MCF 10A (cell line): ENCODE data around the gene DRAXIN. TPM values are rescaled to one million over a fixed set of nuclear protein-coding genes. Genes with fewer than 3 reads are reported as not detected.

ENCODE experiments used
- BruUV-seq: library from RNA; stranded (reverse); fragments of 400-500 nt; replicated peaks from 2 replicates; lab custom pipeline; 2021; lab: Mats Ljungman, UMichigan
- CTCF ChIA-PET: fragments of 300-600 bp; sonication (Branson Sonifier 250); formaldehyde crosslinking; extraction: SDS; loops from one replicate; lab custom pipeline; 2021; ENCODE audit warnings: antibody characterized with exemption, inconsistent platforms; lab: Yijun Ruan, JAX
- POLR2A ChIA-PET: fragments of 300-600, 350-650 bp; sonication (Branson Sonifier 250); formaldehyde crosslinking; extraction: SDS; loops from one replicate; lab custom pipeline; 2020; ENCODE audit warnings: antibody characterized with exemption, inconsistent platforms; lab: Yijun Ruan, JAX
- DNase-seq: peaks from one replicate; pipeline ENCODE4 v3.0.0-alpha.2; 2018; ENCODE audit not compliant: unreplicated experiment
- H3K27ac Mint-ChIP-seq: one replicate; pipeline ENCODE4 v1.8.0; 2022; ENCODE audit warnings: mild to moderate bottlenecking, low read depth, mixed read lengths; ENCODE audit not compliant: unreplicated experiment
- H3K27me3 Mint-ChIP-seq: one replicate; pipeline ENCODE4 v1.8.0; 2022; ENCODE audit warnings: mixed read lengths; ENCODE audit not compliant: insufficient read depth, unreplicated experiment
- H3K36me3 Mint-ChIP-seq: one replicate; pipeline ENCODE4 v1.8.0; 2022; ENCODE audit warnings: mild to moderate bottlenecking, moderate library complexity, mixed read lengths; ENCODE audit not compliant: insufficient read depth, unreplicated experiment
- H3K4me1 Mint-ChIP-seq: one replicate; pipeline ENCODE4 v1.8.0; 2022; ENCODE audit warnings: mixed read lengths; ENCODE audit not compliant: insufficient read depth, unreplicated experiment
- H3K4me3 Mint-ChIP-seq: one replicate; pipeline ENCODE4 v1.8.0; 2022; ENCODE audit warnings: mild to moderate bottlenecking, moderate library complexity, mixed read lengths; ENCODE audit not compliant: unreplicated experiment
- H3K9me3 Mint-ChIP-seq: one replicate; pipeline ENCODE4 v1.8.0; 2022; ENCODE audit warnings: mixed read lengths; ENCODE audit not compliant: unreplicated experiment
- CTCF ChIP-seq: fragments of 200-600 bp; IDR thresholded peaks from one replicate; pipeline ENCODE4 v1.8.0; 2022; ENCODE audit warnings: antibody characterized with exemption, mild to moderate bottlenecking; ENCODE audit not compliant: unreplicated experiment
- intact Hi-C: fragments of 100-400 bp; cut with micrococcal nuclease; formaldehyde crosslinking; loops from 2 replicates; pipeline ENCODE4 v1.14.1; 2022
- total RNA-seq: library from RNA; stranded (reverse); gene quantifications from 2 replicates; pipeline ENCODE4 v1.2.3, GENCODE V29; 2022

DRAXIN gene
- total RNA-seq, 1 experiment from 2014 or later = 0.07 TPM

- Mint-ChIP-seq H3K36me3 (no peaks in the 10 kb centered on the region), H3K9me3 (no peaks in the 10 kb centered on the region), H3K27ac (no peak overlapping the region), H3K27me3 (peaks cover 11% of the 10 kb centered on the region), H3K4me3 (no peak overlapping the region), H3K4me1 (peaks cover 5% of the 10 kb centered on the region)
- no TSS peak for BruUV-seq
- no peak for DNase-seq
- ChIA-PET CTCF (interaction anchor here (0.6 to 2.4 kb wide), 3 partner anchors 8 to 156 kb away, joined by 3 to 14 read pairs (median 4); no protein-coding TSS in a partner anchor), POLR2A (interaction anchor here (0.5 to 1.0 kb wide), 2 partner anchors 55 to 475 kb away, joined by 3 read pairs; partner anchors contain the start of gene FBXO2)
- TF ChIP-seq CTCF = no peak
- intact Hi-C loops = no loop called here
Measured at GRCh38 chr1:11708554-11709350, 17.2 kb downstream of the DRAXIN start.

- Mint-ChIP-seq H3K4me1 (peaks cover 5% of the 10 kb centered on the region), H3K27ac (no peak overlapping the region), H3K9me3 (no peaks in the 10 kb centered on the region), H3K36me3 (no peaks in the 10 kb centered on the region), H3K27me3 (peaks cover 11% of the 10 kb centered on the region), H3K4me3 (no peak overlapping the region)
- ChIA-PET CTCF (interaction anchor here (0.9 to 1.2 kb wide), 3 partner anchors 12 to 56 kb away, joined by 3 to 4 read pairs (median 3); no protein-coding TSS in a partner anchor), POLR2A (no interaction called here)
- TF ChIP-seq CTCF = no peak
- no TSS peak for BruUV-seq
- DNase-seq = no peak
- intact Hi-C loops = no loop called here
Measured at GRCh38 chr1:11711490-11711889, 20.0 kb downstream of the DRAXIN start.

GRCh38 chr1:11712285-11712684, 20.8 kb downstream of the DRAXIN start:
- no TSS peak for BruUV-seq
- Mint-ChIP-seq H3K9me3 (no peaks in the 10 kb centered on the region), H3K36me3 (no peaks in the 10 kb centered on the region), H3K27ac (no peak overlapping the region), H3K4me1 (peaks cover 5% of the 10 kb centered on the region), H3K27me3 (peaks cover 11% of the 10 kb centered on the region), H3K4me3 (no peak overlapping the region)
- no peak for DNase-seq
- TF ChIP-seq CTCF = no peak
- ChIA-PET POLR2A (no interaction called here), CTCF (no interaction called here)
- intact Hi-C loops = no loop called here

- CTCF ChIA-PET = no interaction called here
- Mint-ChIP-seq H3K4me3 (no peak overlapping the region), H3K27ac (no peak overlapping the region), H3K36me3 (no peaks in the 10 kb centered on the region), H3K9me3 (no peaks in the 10 kb centered on the region), H3K27me3 (peaks cover 11% of the 10 kb centered on the region), H3K4me1 (no peaks in the 10 kb centered on the region)
- BruUV-seq = no TSS peak
- intact Hi-C loops = no loop called here
- DNase-seq = no peak
- POLR2A ChIA-PET = no interaction called here
- TF ChIP-seq CTCF = no peak
Measured at GRCh38 chr1:11713095-11713494, 21.6 kb downstream of the DRAXIN start.
